ENCODE data around the gene VPS13D.

VPS13D gene

DNA sequence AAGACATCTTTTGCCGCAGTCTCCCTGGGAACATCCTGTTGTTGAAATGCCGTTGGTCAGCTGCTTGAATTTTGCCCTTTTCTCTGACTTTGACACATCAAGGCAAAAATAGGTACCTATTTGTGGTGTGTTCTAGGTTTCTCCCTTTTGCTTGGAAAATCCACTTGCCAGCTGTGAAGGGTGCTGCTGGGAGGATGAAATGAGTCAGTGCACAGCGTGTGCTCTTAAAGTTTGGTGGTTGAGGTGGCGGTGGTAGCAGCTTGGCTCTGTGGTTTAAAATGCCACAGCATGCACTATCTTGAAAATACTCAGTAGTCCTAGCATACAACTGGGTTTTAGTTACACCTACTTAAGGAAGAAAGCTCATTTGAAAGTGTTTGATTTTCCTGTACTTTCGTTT lies 204.3 kb downstream of the VPS13D start:
- peak; percentile 76 for DNase-seq

GRCh38 chr1:12434686-12435085 lies 204.9 kb downstream of the VPS13D start:
- no peak for DNase-seq

DNA sequence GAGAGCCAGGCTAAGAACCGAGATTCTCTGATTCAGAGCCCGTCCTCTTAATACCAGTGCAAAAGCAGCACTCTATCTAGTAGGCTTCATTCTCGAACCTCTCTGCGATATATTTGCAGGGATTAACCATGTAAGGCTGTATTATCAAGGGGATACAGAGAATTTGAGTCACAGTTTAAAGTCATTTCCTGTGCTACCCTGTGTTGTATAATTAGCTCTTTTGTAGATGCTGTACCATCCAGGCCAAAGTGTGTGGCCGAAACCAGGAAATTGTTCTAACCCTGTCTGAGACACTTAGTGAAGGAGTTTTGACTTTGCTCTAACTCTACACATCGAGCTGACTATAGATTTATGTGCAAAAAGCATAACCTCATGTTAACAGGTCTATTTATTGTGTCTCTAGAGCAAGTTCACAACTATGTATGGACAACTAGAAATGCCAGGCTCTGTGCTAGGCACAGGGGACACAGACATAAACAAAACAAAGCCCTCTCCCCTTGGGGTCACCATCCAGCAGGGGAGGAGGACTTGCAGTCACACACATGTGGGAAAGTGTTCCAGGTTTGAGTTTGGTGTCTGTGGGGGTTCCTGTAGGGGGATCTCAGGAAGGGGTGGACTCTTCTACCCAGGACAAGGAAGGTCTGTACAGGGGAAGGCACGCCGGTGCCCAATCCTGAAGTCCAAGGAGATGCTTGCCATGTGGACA lies 206.0 kb downstream of the VPS13D start:
- DNase-seq = peak; percentile 57

- DNase-seq = no peak
Measured at GRCh38 chr1:12436345-12436658, 206.5 kb downstream of the VPS13D start.

- peak; percentile 53 for DNase-seq
Measured at GRCh38 chr1:12436817-12437599, 207.2 kb downstream of the VPS13D start.

GRCh38 chr1:12437629-12438028 lies 207.8 kb downstream of the VPS13D start:
- no peak for DNase-seq

DNA sequence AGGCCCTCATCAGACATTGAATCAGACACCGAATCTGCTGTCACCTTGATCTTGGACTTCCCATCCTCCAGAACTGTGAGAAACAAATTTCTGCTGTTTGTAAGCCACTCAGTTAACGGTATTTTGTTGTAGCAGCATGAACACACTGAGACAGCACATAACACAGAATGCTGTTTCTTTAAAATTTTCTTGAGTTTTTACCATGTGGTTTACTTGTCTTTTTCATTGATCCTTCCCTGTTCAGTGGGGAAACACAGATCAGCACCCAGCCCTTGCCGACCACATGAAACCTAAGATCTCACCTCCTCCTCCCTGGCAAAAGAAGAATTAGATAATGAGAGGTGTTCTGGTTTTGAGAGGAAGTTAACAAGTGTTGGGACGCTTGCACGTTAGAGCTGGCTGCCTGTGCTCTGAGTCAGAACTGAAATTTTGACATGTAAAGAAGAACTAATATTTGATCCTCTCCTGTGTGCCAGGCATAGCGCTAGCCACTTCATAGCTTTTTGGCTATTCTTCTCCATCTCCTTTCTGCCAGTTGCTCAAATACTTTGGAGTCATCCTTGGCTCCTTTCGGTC lies 208.6 kb downstream of the VPS13D start:
- DNase-seq = peak; percentile 51

- no peak for DNase-seq
Measured at GRCh38 chr1:12439073-12439472, 209.2 kb downstream of the VPS13D start.

DNA sequence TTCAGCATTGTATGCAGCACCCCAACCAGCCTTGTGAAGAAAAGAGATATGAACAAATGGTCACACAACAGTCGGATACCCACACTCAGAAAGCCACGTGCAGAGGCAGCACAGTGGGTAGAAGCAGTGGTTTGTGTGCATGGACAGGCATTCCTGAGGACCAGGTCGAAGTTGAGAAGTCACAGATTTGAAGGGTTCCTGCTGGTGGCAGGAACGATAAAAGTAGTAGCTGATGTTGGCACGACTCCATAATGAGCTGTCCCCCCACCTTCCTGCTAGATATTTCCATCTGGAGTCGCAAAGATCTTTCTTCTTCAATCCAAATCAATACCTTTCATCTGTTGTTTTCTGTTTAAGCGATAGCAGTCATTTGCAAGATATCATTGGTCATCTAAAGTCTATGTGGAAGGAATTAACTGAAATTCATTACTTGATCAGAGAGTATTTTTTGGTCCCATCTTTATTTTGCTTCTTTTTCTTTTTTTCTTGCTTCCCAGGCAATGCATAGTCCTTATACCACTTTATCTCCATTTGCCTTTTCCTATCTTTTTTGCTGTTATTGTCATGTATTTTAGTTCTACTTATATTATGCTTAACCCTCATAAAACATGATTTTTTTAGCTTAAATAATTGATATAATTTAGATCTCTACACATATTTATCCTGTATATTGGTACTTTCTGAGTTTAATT lies 211.7 kb downstream of the VPS13D start:
- no peak for DNase-seq

DNA sequence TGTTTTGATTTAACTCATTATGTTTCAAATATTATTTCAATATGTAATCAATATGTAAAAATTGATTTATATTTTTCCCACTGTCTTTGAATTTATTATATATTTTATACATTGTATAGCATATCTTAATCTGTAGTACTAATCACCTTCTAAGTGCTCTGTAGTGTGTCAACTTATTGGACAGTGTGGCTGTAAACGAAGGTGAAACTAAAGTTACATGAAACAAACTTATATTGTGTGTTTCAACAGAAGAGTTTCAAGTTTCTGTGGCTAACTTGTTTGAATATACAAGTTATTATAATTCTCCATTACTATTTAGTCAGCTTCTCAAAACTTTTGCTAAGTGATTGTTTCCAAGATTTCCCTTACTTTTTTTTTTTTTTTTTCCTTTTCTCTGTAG lies 212.4 kb downstream of the VPS13D start:
- DNase-seq = no peak

DNA sequence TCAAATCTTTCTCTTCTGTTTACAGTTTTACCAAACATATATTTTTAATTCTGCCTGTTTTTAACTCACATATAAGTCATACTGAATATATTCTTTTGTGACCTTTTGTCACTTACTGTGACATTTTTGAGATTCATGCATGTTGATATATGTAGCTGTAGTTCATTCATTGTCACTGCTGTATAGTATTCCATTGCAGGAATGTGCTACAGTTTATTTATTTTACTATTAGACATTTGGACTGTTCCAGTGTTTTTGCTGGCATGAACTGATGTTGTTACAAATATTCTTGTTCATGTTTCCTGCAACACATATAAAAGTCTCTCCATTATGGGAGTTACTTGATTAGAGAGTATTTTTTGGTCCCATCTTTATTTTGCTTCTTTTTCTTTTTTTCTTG lies 213.3 kb downstream of the VPS13D start:
- DNase-seq = no peak

DNA sequence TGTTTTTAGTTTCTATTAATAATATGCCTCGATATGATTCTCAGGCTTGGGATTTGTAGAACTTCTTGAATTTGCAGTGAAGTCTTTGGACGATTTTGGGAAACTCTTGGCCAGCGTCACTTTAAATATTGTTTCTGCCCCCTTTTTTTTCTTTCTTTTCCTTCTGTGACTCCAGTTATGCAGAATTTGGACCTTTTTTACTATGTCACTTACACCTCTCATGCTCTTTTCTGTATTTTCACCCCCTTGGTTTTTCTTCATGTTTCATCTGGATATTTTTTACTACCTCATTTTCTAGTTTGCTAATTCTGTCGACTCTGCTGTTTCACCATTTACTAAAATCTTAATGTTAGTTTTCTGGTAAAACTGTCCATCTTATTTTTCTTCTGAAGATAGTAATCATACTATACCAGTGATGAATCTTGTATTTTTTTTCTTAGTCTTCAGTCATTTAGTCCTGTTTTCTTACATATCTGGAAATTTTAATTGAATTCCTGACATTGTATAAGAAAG lies 214.6 kb downstream of the VPS13D start:
- DNase-seq = no peak

DNA sequence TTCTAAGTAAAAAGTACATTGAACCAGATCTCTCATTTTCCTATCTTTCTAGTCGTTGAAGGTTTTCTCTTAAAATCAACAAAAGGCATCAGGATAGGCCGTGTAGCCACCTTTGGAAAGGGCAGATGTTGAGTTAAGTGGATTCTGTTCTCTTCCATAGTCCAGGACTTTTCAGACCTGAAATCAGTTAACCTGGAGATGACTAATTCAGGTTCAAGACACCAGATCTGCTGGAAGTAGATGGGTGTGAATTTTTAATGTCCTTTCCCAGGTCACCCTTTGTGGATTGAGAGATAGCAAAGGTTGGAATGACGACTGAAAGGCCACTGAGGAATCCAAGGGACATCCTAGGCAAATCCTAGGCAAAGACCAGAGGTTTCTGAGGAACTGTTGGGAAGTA lies 215.4 kb downstream of the VPS13D start:
- no peak for DNase-seq

DNA sequence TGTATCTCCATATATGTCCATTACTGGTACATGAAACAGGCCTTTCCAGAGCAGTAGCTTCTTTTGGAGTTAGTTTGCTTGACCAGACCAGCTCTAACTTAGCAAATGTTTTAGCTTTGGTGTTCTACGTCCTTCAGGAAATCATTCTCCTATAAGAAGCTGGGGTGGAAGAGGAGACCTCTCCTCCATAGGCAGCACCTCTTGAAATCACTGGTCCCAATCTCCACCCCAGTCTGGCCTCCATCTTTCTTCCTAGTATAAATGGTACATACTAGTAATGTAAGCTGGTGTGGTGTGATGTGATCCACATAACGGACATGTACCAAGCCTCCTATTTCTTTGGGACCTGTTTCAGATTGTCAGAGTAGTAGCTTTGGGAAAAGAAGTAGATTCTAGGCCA lies 216.8 kb downstream of the VPS13D start:
- DNase-seq = no peak

DNA sequence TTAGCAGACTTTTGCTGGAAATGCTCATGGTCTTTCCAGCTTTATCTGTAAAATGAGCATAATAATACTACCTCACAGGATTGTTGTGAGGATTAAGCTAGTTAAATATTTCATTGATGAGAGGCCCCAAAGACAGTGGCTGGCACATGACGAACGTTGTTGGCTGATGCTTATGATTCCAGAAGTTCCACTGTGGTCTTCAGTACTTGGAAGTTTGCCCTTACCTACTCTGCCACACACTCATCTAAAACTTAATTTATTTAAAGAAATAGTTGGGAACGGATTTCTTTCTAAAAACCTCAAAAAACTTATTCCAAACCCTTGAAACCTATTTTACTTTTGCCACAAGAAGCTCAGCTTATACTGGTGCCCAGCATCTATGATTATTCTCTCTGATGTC lies 217.5 kb downstream of the VPS13D start:
- no peak for DNase-seq

DNA sequence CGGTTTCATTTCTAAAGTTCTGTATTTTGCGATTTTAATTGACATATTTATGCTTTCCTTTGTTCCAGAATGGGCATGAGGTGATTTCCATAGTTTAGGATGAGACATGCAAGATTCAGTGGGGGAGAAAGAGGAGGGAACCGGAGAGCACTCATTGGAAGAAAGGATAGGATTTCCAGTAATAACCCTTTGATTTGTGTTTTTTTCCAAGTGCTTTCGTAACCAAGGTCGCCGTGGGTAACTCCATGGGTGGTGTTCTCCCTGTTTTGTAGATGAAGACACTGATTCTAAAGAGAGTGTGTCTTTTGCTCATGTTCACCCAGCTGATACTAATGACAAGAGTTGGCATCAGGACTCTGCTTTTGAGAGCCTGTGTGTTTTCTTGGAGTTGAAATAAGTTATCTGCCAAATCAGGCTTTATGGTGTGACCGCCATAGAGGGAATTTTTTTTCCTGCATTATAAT lies 218.1 kb downstream of the VPS13D start:
- DNase-seq = no peak

DNA sequence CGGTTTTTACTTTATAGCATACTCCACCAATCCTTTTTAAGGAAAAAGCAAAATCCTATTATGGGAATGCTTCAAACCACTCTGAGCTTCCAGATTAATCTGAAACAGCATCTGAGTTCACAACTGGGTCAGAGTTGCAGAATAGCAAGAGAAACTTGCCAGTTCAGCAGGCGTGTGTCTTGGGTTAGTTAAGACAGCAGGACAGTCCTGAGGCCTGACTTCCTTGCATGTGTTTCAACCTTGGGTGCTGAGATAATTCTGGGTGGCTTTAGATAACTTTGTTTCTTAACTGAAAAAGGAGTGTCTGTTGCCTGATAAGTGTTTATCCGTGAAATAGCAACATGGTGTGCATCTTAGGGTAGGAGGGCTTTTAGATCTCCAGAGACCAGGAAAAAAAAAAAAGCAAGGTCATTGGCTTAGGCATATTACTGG lies 218.9 kb downstream of the VPS13D start:
- no peak for DNase-seq

DNA sequence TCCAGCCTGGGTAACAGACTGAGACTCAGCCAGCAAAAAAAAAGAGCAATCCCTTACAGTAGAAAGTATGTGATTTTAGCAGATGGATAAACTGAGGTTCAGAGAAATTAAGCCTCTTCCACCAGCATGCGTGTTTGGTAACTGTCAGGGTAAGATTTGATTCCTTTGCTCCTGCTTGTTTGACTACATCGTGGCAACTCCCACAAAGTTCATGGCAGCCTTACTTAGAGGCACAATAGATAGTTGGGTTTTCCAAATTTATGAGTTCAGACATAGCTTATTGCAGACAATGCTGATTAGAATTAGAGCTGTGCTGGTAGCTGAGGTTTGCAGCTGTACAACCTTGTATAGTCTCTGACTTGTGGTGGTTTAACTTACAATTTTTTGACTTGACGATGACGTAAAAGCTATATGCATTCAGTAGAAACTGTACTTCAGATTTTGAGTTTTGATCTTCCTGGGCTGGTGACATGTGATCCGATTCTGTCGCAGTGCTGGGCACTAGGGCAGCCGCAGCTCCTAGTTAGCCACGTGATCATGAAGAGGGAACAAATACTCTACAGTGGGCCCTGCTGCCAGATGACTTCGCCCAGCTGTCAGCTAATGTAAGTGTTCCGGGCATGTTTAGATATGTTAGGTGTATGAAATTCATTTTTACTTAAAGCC lies 220.4 kb downstream of the VPS13D start:
- no peak for DNase-seq

- DNase-seq = no peak
Measured at GRCh38 chr1:12450756-12451559, 221.1 kb downstream of the VPS13D start.

GRCh38 chr1:12451560-12451900 lies 221.7 kb downstream of the VPS13D start:
- no peak for DNase-seq

- DNase-seq = no peak
Measured at GRCh38 chr1:12452262-12452661, 222.4 kb downstream of the VPS13D start.
